ENCODE results near the gene IL2RG.
A peak's percentile ranks its signal among the peaks of the same experiment; 100 is the strongest.

Gene IL2RG

GRCh38 chrX:71111141-71111843 is at the start of gene IL2RG:
IL2RG (minus strand) TSS chrX:71111577; CDS start chrX:71111539, 38 bp downstream.
- Histone ChIP-seq H3K4me1 (ENCODE audit: control insufficient read depth in 1 of 2, insufficient read depth in 2 of 2, low read length in 2 of 2) (peaks cover 0 to 11% of the 10 kb centered on the region in 2 donors), H3K27me3 (ENCODE audit: control insufficient read depth in 1 of 2, insufficient read depth in 2 of 2, low read length in 2 of 2) (no peaks in the 10 kb centered on the region), H3K9ac (ENCODE audit: low read depth in 1 of 2, low read length in 2 of 2) (peak within 1 kb of the TSS; percentile 60 to 69), H3K36me3 (ENCODE audit: control insufficient read depth in 1 of 2, insufficient read depth in 2 of 2, low read length in 2 of 2) (no peaks in the 10 kb centered on the region), H3K27ac (ENCODE audit: low read depth, low read length) (peak within 1 kb of the TSS; percentile 39), H3K9me3 (ENCODE audit: control insufficient read depth in 1 of 2, low read length in 2 of 2) (no peaks in the 10 kb centered on the region), H3K4me3 (ENCODE audit: low read depth in 1 of 2, low read length in 2 of 2) (peak within 1 kb of the TSS; percentile 52 to 65)

DNA sequence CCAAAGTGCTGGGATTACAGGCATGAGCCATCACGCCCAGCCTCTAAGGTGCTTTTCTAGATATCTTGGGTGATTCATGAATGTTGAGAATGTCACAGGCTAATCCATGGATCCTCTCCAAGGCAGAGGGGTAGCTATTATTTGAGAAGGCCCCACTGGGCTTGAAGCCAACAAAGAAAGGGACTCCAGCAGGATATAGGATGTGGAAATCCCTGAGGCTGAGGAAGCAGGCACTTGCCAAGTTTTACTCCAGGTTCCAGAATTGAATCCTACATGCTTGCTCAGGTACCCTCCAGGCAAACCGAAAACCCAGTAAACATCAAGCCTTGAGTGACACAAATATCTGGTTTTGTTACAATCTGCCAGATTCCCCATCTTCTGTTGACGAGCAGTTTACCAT is 49.1 kb upstream of the IL2RG start:
- Histone ChIP-seq H3K4me3 (ENCODE audit: low read depth in 1 of 2, low read length in 2 of 2) (no peak overlapping the region), H3K36me3 (ENCODE audit: control insufficient read depth in 1 of 2, insufficient read depth in 2 of 2, low read length in 2 of 2) (peaks cover 0 to 11% of the 10 kb centered on the region in 2 donors), H3K9ac (ENCODE audit: low read depth in 1 of 2, low read length in 2 of 2) (no peak overlapping the region), H3K27me3 (ENCODE audit: control insufficient read depth in 1 of 2, insufficient read depth in 2 of 2, low read length in 2 of 2) (no peaks in the 10 kb centered on the region), H3K4me1 (ENCODE audit: control insufficient read depth in 1 of 2, insufficient read depth in 2 of 2, low read length in 2 of 2) (no peaks in the 10 kb centered on the region), H3K9me3 (ENCODE audit: control insufficient read depth in 1 of 2, low read length in 2 of 2) (no peaks in the 10 kb centered on the region), H3K27ac (ENCODE audit: low read depth, low read length) (no peak overlapping the region)

DNA sequence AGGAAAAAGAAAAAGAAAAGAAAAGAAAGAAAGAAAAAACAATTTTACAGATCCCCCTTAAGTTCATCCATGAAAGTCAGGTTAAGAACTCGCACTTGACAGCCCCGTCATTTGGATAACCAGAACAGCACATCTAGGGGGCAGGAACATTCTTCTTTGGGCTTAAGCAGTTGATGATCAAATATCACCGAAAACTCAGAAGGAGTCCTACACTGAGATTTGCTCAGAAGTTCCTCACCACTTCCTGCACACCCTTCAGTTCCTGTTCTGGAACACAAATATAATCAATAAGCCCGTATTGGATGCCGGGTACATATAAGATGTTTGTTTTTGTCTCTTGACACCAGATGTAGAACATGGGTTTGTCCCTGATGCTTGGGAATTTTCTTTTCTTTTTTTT is 48.0 kb upstream of the IL2RG start:
- Histone ChIP-seq H3K27me3 (ENCODE audit: control insufficient read depth in 1 of 2, insufficient read depth in 2 of 2, low read length in 2 of 2) (no peaks in the 10 kb centered on the region), H3K27ac (ENCODE audit: low read depth, low read length) (no peak overlapping the region), H3K4me3 (ENCODE audit: low read depth in 1 of 2, low read length in 2 of 2) (no peak overlapping the region)

GRCh38 chrX:71158603-71159002 is 47.2 kb upstream of the IL2RG start:
- Histone ChIP-seq H3K4me1 (ENCODE audit: control insufficient read depth in 1 of 2, insufficient read depth in 2 of 2, low read length in 2 of 2) (no peaks in the 10 kb centered on the region), H3K9me3 (ENCODE audit: control insufficient read depth in 1 of 2, low read length in 2 of 2) (no peaks in the 10 kb centered on the region), H3K36me3 (ENCODE audit: control insufficient read depth in 1 of 2, insufficient read depth in 2 of 2, low read length in 2 of 2) (peaks cover 0 to 8% of the 10 kb centered on the region in 2 donors), H3K27me3 (ENCODE audit: control insufficient read depth in 1 of 2, insufficient read depth in 2 of 2, low read length in 2 of 2) (no peaks in the 10 kb centered on the region), H3K9ac (ENCODE audit: low read depth in 1 of 2, low read length in 2 of 2) (no peak overlapping the region), H3K27ac (ENCODE audit: low read depth, low read length) (no peak overlapping the region), H3K4me3 (ENCODE audit: low read depth in 1 of 2, low read length in 2 of 2) (no peak overlapping the region)

More for the DNA sequence above, 48.0 kb upstream of the IL2RG start:
- Histone ChIP-seq H3K9me3 (ENCODE audit: control insufficient read depth in 1 of 2, low read length in 2 of 2) (no peaks in the 10 kb centered on the region), H3K9ac (ENCODE audit: low read depth in 1 of 2, low read length in 2 of 2) (no peak overlapping the region), H3K4me1 (ENCODE audit: control insufficient read depth in 1 of 2, insufficient read depth in 2 of 2, low read length in 2 of 2) (no peaks in the 10 kb centered on the region), H3K36me3 (ENCODE audit: control insufficient read depth in 1 of 2, insufficient read depth in 2 of 2, low read length in 2 of 2) (peaks cover 0 to 11% of the 10 kb centered on the region in 2 donors)

GRCh38 chrX:71154641-71155040 is 43.3 kb upstream of the IL2RG start:
- H3K9ac ChIP-seq (ENCODE audit: low read depth in 1 of 2, low read length in 2 of 2): no peak overlapping the region
- H3K4me1 ChIP-seq (ENCODE audit: control insufficient read depth in 1 of 2, insufficient read depth in 2 of 2, low read length in 2 of 2): no peaks in the 10 kb centered on the region
- no peak overlapping the region for H3K4me3 ChIP-seq (ENCODE audit: low read depth in 1 of 2, low read length in 2 of 2)
- no peaks in the 10 kb centered on the region for H3K36me3 ChIP-seq (ENCODE audit: control insufficient read depth in 1 of 2, insufficient read depth in 2 of 2, low read length in 2 of 2)
- no peaks in the 10 kb centered on the region for H3K27me3 ChIP-seq (ENCODE audit: control insufficient read depth in 1 of 2, insufficient read depth in 2 of 2, low read length in 2 of 2)
- H3K27ac ChIP-seq (ENCODE audit: low read depth, low read length): no peak overlapping the region
- H3K9me3 ChIP-seq (ENCODE audit: control insufficient read depth in 1 of 2, low read length in 2 of 2): no peaks in the 10 kb centered on the region

DNA sequence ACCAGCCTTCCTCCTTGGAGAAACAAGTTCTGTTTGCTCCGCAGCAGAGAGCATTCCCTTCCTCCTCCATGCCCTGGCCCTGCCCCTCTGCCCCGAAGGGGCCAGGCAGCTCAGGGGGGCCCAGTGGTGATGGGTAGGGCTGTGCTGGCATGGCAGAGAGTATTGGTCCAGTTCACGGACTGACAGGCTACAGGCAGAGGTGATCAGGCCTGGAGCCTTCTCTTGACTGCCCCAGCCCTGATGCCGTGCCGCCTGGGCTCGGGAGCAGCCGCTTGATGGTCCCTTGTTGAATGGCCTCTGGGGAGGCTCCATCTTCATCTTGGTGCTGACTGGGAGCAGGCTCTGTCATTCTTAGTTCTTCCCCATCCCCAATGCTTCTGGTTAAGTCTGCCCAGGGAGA is 42.8 kb upstream of the IL2RG start:
- Histone ChIP-seq H3K27me3 (ENCODE audit: control insufficient read depth in 1 of 2, insufficient read depth in 2 of 2, low read length in 2 of 2) (no peaks in the 10 kb centered on the region), H3K4me3 (ENCODE audit: low read depth in 1 of 2, low read length in 2 of 2) (no peak overlapping the region), H3K9ac (ENCODE audit: low read depth in 1 of 2, low read length in 2 of 2) (no peak overlapping the region), H3K4me1 (ENCODE audit: control insufficient read depth in 1 of 2, insufficient read depth in 2 of 2, low read length in 2 of 2) (no peaks in the 10 kb centered on the region), H3K9me3 (ENCODE audit: control insufficient read depth in 1 of 2, low read length in 2 of 2) (no peaks in the 10 kb centered on the region), H3K27ac (ENCODE audit: low read depth, low read length) (no peak overlapping the region), H3K36me3 (ENCODE audit: control insufficient read depth in 1 of 2, insufficient read depth in 2 of 2, low read length in 2 of 2) (no peaks in the 10 kb centered on the region)

GRCh38 chrX:71151366-71151765 is 40.0 kb upstream of the IL2RG start:
- Histone ChIP-seq H3K36me3 (ENCODE audit: control insufficient read depth in 1 of 2, insufficient read depth in 2 of 2, low read length in 2 of 2) (no peaks in the 10 kb centered on the region), H3K4me3 (ENCODE audit: low read depth in 1 of 2, low read length in 2 of 2) (no peak overlapping the region), H3K27me3 (ENCODE audit: control insufficient read depth in 1 of 2, insufficient read depth in 2 of 2, low read length in 2 of 2) (no peaks in the 10 kb centered on the region), H3K9me3 (ENCODE audit: control insufficient read depth in 1 of 2, low read length in 2 of 2) (no peaks in the 10 kb centered on the region), H3K9ac (ENCODE audit: low read depth in 1 of 2, low read length in 2 of 2) (no peak overlapping the region), H3K4me1 (ENCODE audit: control insufficient read depth in 1 of 2, insufficient read depth in 2 of 2, low read length in 2 of 2) (peaks cover 3 to 4% of the 10 kb centered on the region in 2 donors), H3K27ac (ENCODE audit: low read depth, low read length) (no peak overlapping the region)

GRCh38 chrX:71148278-71148663 is 36.9 kb upstream of the IL2RG start:
- Histone ChIP-seq H3K36me3 (ENCODE audit: control insufficient read depth in 1 of 2, insufficient read depth in 2 of 2, low read length in 2 of 2) (no peaks in the 10 kb centered on the region), H3K9ac (ENCODE audit: low read depth in 1 of 2, low read length in 2 of 2) (no peak overlapping the region), H3K9me3 (ENCODE audit: control insufficient read depth in 1 of 2, low read length in 2 of 2) (no peaks in the 10 kb centered on the region), H3K27ac (ENCODE audit: low read depth, low read length) (no peak overlapping the region), H3K4me3 (ENCODE audit: low read depth in 1 of 2, low read length in 2 of 2) (no peak overlapping the region), H3K27me3 (ENCODE audit: control insufficient read depth in 1 of 2, insufficient read depth in 2 of 2, low read length in 2 of 2) (no peaks in the 10 kb centered on the region), H3K4me1 (ENCODE audit: control insufficient read depth in 1 of 2, insufficient read depth in 2 of 2, low read length in 2 of 2) (peaks cover 5 to 10% of the 10 kb centered on the region in 2 donors)

DNA sequence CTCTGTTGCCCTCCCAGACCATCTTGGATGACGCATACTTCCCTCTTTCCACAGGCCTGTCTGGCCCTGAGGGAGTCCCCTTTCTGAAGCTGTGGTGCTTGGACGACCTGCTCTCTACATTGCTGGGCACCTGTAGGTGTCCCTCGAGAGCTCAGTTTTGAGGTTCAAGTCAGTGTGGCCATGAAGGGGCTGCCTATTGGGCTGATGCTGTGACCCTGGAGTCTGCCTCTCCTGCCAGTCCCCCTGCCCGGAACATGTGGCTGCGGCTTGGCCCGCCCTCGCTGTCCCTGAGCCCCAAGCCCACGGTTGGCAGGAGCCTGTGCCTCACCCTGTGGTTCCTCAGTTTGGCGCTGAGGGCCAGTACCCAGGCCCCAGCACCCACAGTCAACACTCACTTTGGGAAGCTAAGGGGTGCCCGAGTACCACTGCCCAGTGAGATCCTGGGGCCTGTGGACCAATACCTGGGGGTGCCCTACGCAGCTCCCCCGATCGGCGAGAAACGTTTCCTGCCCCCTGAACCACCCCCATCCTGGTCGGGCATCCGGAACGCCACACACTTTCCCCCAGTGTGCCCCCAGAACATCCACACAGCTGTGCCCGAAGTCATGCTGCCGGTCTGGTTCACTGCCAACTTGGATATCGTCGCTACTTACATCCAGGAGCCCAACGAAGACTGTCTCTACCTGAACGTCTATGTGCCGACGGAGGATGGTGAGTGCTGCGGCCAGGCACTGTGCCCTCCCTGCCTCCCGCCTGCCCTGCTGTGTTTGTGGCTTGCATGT is 36.3 kb upstream of the IL2RG start:
- peaks cover 5 to 10% of the 10 kb centered on the region in 2 donors for H3K4me1 ChIP-seq (ENCODE audit: control insufficient read depth in 1 of 2, insufficient read depth in 2 of 2, low read length in 2 of 2)
- H3K4me3 ChIP-seq (ENCODE audit: low read depth in 1 of 2, low read length in 2 of 2): no peak overlapping the region
- H3K9me3 ChIP-seq (ENCODE audit: control insufficient read depth in 1 of 2, low read length in 2 of 2): no peaks in the 10 kb centered on the region
- no peak overlapping the region for H3K27ac ChIP-seq (ENCODE audit: low read depth, low read length)
- H3K9ac ChIP-seq (ENCODE audit: low read depth in 1 of 2, low read length in 2 of 2): no peak overlapping the region
- H3K36me3 ChIP-seq (ENCODE audit: control insufficient read depth in 1 of 2, insufficient read depth in 2 of 2, low read length in 2 of 2): no peaks in the 10 kb centered on the region
- H3K27me3 ChIP-seq (ENCODE audit: control insufficient read depth in 1 of 2, insufficient read depth in 2 of 2, low read length in 2 of 2): no peaks in the 10 kb centered on the region

DNA sequence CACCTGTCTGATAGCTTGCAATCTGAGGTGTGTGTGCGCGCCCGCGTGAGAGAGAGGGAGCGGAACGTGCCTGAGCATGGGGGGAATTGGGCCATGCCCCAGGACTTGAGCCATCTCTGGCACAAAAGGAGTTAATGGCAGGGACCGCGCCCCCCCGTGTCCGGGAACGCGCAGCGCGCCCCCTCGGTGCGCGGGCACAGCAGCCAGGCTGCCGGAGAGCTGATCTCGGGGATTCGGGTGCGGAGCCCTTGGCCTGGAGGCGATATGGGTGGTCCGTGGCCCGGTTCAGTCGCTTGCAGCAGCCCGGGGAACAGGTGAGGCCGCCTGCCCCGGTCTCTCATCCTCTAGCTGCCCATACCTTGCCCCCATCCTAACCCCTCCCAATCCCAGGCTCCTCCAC is 33.3 kb upstream of the IL2RG start, which contains the start of gene NLGN3:
Gene NLGN3 (plus strand): TSS at position 191 of the 400 bp plus-strand sequence. CDS start 2,909 bp downstream, outside the sequence.
- H3K4me3 ChIP-seq (ENCODE audit: low read depth in 1 of 2, low read length in 2 of 2): no peak within 1 kb of the TSS
- no peak within 1 kb of the TSS for H3K9ac ChIP-seq (ENCODE audit: low read depth in 1 of 2, low read length in 2 of 2)

More for the DNA sequence above, 33.3 kb upstream of the IL2RG start, which contains the start of gene NLGN3:
- Histone ChIP-seq H3K4me1 (ENCODE audit: control insufficient read depth in 1 of 2, insufficient read depth in 2 of 2, low read length in 2 of 2) (peaks cover 5 to 10% of the 10 kb centered on the region in 2 donors), H3K27ac (ENCODE audit: low read depth, low read length) (no peak within 1 kb of the TSS), H3K36me3 (ENCODE audit: control insufficient read depth in 1 of 2, insufficient read depth in 2 of 2, low read length in 2 of 2) (peaks cover 0 to 12% of the 10 kb centered on the region in 2 donors), H3K9me3 (ENCODE audit: control insufficient read depth in 1 of 2, low read length in 2 of 2) (no peaks in the 10 kb centered on the region), H3K27me3 (ENCODE audit: control insufficient read depth in 1 of 2, insufficient read depth in 2 of 2, low read length in 2 of 2) (no peaks in the 10 kb centered on the region)

All from duodenal mucosa (tissue), 2 donors.